Gastrocnemius medialis (tissue), 4 donors: ENCODE data around the gene TMBIM1. TPM values are rescaled to one million over a fixed set of nuclear protein-coding genes. Genes with fewer than 3 reads are reported as not detected.

ENCODE experiments used
- ATAC-seq, 2 donors: fragments of 150-250 bp; one replicate each; pipeline ENCODE4 v1.9.1; 2016
- DNase-seq, 2 donors: peaks; one replicate each; pipeline ENCODE4 v3.0.0-alpha.2; 2019
- H3K27ac ChIP-seq, 4 donors: fragments of 200-600 bp; sonication (generic); 1 replicate in 1 of 4; 2 replicates in 3 of 4; pipeline ENCODE4 v1.5.1; 2016 to 2018; ENCODE audit warnings: mild to moderate bottlenecking in 2 of 4, moderate library complexity in 1 of 4
- H3K27me3 ChIP-seq, 3 donors: fragments of 200-600 bp; sonication (generic) in 2 of 3; 1 replicate in 1 of 3; 2 replicates in 2 of 3; pipeline versions ENCODE4 v1.5.1 to v1.6.0; 2016 to 2019; ENCODE audit warnings: mild to moderate bottlenecking in 1 of 3, moderate library complexity in 1 of 3
- H3K36me3 ChIP-seq, 2 donors: fragments of 200-600 bp; sonication (generic) in 1 of 2; one replicate each; pipeline ENCODE4 v1.5.1; 2017 to 2018
- H3K4me1 ChIP-seq, 2 donors: fragments of 200-600 bp; sonication (generic) in 1 of 2; one replicate each; pipeline ENCODE4 v1.5.1; 2016 to 2017; ENCODE audit warnings: mild to moderate bottlenecking in 2 of 2
- H3K4me3 ChIP-seq, 4 donors: fragments of 200-600 bp; sonication (generic) in 3 of 4; 1 replicate in 1 of 4; 2 replicates in 3 of 4; pipeline ENCODE4 v1.5.1; 2016 to 2019; ENCODE audit warnings: mild to moderate bottlenecking in 2 of 4
- H3K9me3 ChIP-seq, 3 donors: fragments of 200-600 bp; sonication (generic) in 2 of 3; 1 replicate in 1 of 3; 2 replicates in 2 of 3; pipeline ENCODE4 v1.5.1; 2016 to 2019
- CTCF ChIP-seq, 5 experiments: fragments of 450-650 bp in 3 of 5; fragments of 200-600 bp in 2 of 5; sonication (generic) in 2 of 5; IDR thresholded peaks in 4 of 5; conservative IDR thresholded peaks in 1 of 5; 1 replicate in 4 of 5; 2 replicates in 1 of 5; pipeline ENCODE4 v1.5.1; 2016 to 2019; ENCODE audit warnings: antibody characterized with exemption in 5 of 5, mild to moderate bottlenecking in 3 of 5, moderate library complexity in 3 of 5
- POLR2A ChIP-seq, 2 donors: fragments of 450-650 bp; IDR thresholded peaks; one replicate each; pipeline ENCODE4 v1.6.1; 2017; ENCODE audit warnings: antibody characterized with exemption in 2 of 2, mild to moderate bottlenecking in 2 of 2, moderate library complexity in 2 of 2
- in situ Hi-C, 4 donors: fragments of 200-750 bp; cut with MboI; loops; one replicate each; pipeline versions ENCODE4 v1.15.0 to v1.8.0; 2017; ENCODE audit warnings: low sequenced_read_pairs in 4 of 4
- intact Hi-C: fragments of 100-400 bp; cut with DNase I; formaldehyde crosslinking; loops from one replicate; pipeline ENCODE4 v1.15.1; 2023; ENCODE audit warnings: low total_unique reads
- total RNA-seq, 4 donors: library from RNA; depleted of rRNA; stranded (reverse); fragments of >200 nt; gene quantifications; one replicate each; pipeline versions ENCODE4 v1.1.0 to v1.2.3, GENCODE V29; 2016

The TMBIM1 gene
- total RNA-seq, 4 donors from 2014 or later, result 142 to 296 (median 215) TPM

- no peak overlapping the region for H3K27ac ChIP-seq
- ATAC-seq (no peak), DNase-seq (no peak)
- peaks cover 27 to 34% of the 10 kb centered on the region in 2 donors for H3K4me1 ChIP-seq
- H3K9me3 ChIP-seq, result no peaks in the 10 kb centered on the region
- TF ChIP-seq CTCF (IDR thresholded peaks at IDR 0.05 in 4 of 5, conservative IDR thresholded peaks at IDR 0.05 in 1 of 5) (no peak), POLR2A (IDR thresholded peaks at IDR 0.05) (no peak)
- H3K36me3 ChIP-seq, result peaks cover 0 to 47% of the 10 kb centered on the region in 2 donors
- in situ Hi-C loops (loop anchor here in 1 of 4 donors (5.0 to 10.0 kb wide), 2 partner anchors 50 to 82 kb away; partner anchors contain the start of gene ARPC2), intact Hi-C loops (no loop called here)
- no peaks in the 10 kb centered on the region for H3K27me3 ChIP-seq
- no peak overlapping the region for H3K4me3 ChIP-seq
Observed at GRCh38 chr2:218267259-218267658, 25.0 kb downstream of the TMBIM1 start.

- intact Hi-C loops, result no loop called here
- TF ChIP-seq CTCF (IDR thresholded peaks at IDR 0.05 in 4 of 5, conservative IDR thresholded peaks at IDR 0.05 in 1 of 5) (no peak), POLR2A (IDR thresholded peaks at IDR 0.05) (no peak)
- in situ Hi-C loops, result loop anchor here in 1 of 4 donors (5.0 to 10.0 kb wide), 2 partner anchors 49 to 82 kb away; partner anchors contain the start of gene ARPC2
- Histone ChIP-seq H3K4me1 (peaks cover 19 to 26% of the 10 kb centered on the region in 2 donors), H3K27ac (no peak overlapping the region), H3K27me3 (no peaks in the 10 kb centered on the region), H3K36me3 (peaks cover 0 to 47% of the 10 kb centered on the region in 2 donors), H3K9me3 (no peaks in the 10 kb centered on the region), H3K4me3 (no peak overlapping the region)
- ATAC-seq (no peak), DNase-seq (no peak)
Observed at GRCh38 chr2:218266316-218266979, 25.9 kb downstream of the TMBIM1 start.

GRCh38 chr2:218265626-218266025, 26.7 kb downstream of the TMBIM1 start:
- in situ Hi-C loops, result loop anchor here in 1 of 4 donors (5.0 to 10.0 kb wide), 2 partner anchors 48 to 81 kb away; partner anchors contain the start of gene ARPC2
- peaks cover 11 to 19% of the 10 kb centered on the region in 2 donors for H3K4me1 ChIP-seq
- DNase-seq (no peak), ATAC-seq (no peak)
- TF ChIP-seq POLR2A (IDR thresholded peaks at IDR 0.05) (no peak), CTCF (IDR thresholded peaks at IDR 0.05 in 4 of 5, conservative IDR thresholded peaks at IDR 0.05 in 1 of 5) (no peak)
- H3K4me3 ChIP-seq, result no peak overlapping the region
- no peaks in the 10 kb centered on the region for H3K9me3 ChIP-seq
- intact Hi-C loops, result no loop called here
- no peak overlapping the region for H3K27ac ChIP-seq
- peaks cover 0 to 47% of the 10 kb centered on the region in 2 donors for H3K36me3 ChIP-seq
- H3K27me3 ChIP-seq, result no peaks in the 10 kb centered on the region

GRCh38 chr2:218264773-218265561, 27.3 kb downstream of the TMBIM1 start:
- Histone ChIP-seq H3K4me3 (no peak overlapping the region), H3K27ac (no peak overlapping the region), H3K27me3 (no peaks in the 10 kb centered on the region), H3K36me3 (peaks cover 0 to 47% of the 10 kb centered on the region in 2 donors), H3K4me1 (peaks cover 16 to 26% of the 10 kb centered on the region in 2 donors), H3K9me3 (no peaks in the 10 kb centered on the region)
- intact Hi-C loops (no loop called here), in situ Hi-C loops (loop anchor here in 1 of 4 donors (5.0 to 10.0 kb wide), 2 partner anchors 48 to 80 kb away; partner anchors contain the start of gene ARPC2)
- DNase-seq (no peak), ATAC-seq (no peak)
- TF ChIP-seq CTCF (IDR thresholded peaks at IDR 0.05 in 4 of 5, conservative IDR thresholded peaks at IDR 0.05 in 1 of 5) (no peak), POLR2A (IDR thresholded peaks at IDR 0.05) (no peak)
